ENCODE results near the gene EIF5B. TPM values are rescaled to one million over a fixed set of nuclear protein-coding genes. Genes with fewer than 3 reads are reported as not detected.

The EIF5B gene
- total RNA-seq, 1 experiment from 2014 or later, result 78.7 TPM

DNA sequence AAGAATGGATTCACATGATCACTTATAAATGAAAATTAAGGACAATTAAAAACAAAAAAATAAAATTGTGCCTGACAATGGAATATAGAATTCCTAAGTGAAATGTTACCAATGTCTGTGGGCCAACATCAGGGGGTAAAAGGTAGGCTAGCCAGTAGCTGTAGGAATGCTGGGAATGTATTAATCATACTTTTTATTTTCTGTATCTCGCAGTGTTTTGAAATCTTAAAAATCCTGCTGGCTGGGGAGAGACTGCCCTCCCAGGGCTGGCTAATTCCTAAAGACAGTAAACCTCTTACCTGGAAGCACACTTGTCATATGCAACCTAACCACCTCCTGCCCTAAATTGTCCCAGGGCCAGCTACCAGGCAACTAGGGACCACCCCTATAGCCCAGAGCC lies 82.8 kb downstream of the EIF5B start:
- Histone ChIP-seq H3K27ac (ENCODE audit: low read depth, low read length, poor library complexity, severe bottlenecking) (no peak overlapping the region), H3K9me3 (ENCODE audit: low read depth, low read length, poor library complexity, severe bottlenecking) (no peaks in the 10 kb centered on the region), H3K4me1 (ENCODE audit: insufficient read depth, low read length, poor library complexity, severe bottlenecking) (no peaks in the 10 kb centered on the region), H3K27me3 (replicated peaks; ENCODE audit: insufficient read depth, low read depth, low read length, poor library complexity) (no peaks in the 10 kb centered on the region), H3K4me3 (ENCODE audit: low read depth, low read length, poor library complexity, severe bottlenecking) (no peak overlapping the region), H3K36me3 (ENCODE audit: insufficient read depth, low read length, poor library complexity, severe bottlenecking) (peaks cover 29% of the 10 kb centered on the region)
- TF ChIP-seq, protein P1, sequence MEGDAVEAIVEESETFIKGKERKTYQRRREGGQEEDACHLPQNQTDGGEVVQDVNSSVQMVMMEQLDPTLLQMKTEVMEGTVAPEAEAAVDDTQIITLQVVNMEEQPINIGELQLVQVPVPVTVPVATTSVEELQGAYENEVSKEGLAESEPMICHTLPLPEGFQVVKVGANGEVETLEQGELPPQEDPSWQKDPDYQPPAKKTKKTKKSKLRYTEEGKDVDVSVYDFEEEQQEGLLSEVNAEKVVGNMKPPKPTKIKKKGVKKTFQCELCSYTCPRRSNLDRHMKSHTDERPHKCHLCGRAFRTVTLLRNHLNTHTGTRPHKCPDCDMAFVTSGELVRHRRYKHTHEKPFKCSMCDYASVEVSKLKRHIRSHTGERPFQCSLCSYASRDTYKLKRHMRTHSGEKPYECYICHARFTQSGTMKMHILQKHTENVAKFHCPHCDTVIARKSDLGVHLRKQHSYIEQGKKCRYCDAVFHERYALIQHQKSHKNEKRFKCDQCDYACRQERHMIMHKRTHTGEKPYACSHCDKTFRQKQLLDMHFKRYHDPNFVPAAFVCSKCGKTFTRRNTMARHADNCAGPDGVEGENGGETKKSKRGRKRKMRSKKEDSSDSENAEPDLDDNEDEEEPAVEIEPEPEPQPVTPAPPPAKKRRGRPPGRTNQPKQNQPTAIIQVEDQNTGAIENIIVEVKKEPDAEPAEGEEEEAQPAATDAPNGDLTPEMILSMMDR (conservative IDR thresholded peaks at IDR 0.05; ENCODE audit: low read depth, low read length), result no peak
- TF ChIP-seq EZH2 (IDR thresholded peaks at IDR 0.05; ENCODE audit: borderline replicate concordance, low read depth, low read length, poor library complexity, severe bottlenecking), result no peak
- intact Hi-C loops (cut with micrococcal nuclease; ENCODE audit: unreplicated experiment), result no loop called here
- no TSS peak for BruUV-seq (replicated peaks)
- POLR2A ChIA-PET (ENCODE audit: low non-redundant PET), result no interaction called here
- DNase-seq (ENCODE audit: low spot score), result no peak
- CTCF ChIA-PET, result no interaction called here

DNA sequence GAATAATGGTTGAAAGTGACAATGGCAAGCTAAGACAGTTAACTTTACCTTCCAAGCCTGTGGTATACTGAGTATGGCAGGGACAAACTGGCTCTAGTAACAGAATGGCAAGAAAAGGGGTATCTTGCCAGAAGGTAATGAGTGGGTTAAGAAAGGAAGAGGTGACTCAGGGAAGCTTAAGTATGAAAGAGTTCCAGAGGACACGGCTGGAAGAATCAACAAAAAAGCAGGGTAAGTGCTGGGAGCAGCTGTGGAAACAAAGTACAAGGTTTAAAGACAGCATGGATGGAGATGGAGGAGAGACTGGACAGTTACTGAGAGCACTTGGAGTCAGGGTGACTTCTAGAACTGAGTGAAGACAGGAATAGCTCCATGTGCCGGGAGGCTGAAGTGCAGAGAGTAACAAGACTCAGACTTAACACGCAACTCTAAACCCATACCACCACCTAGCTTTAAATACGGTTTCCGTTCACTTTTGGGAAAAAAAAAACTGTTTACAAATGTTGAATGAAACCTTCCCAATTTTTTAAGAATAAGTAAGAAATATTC lies 83.6 kb downstream of the EIF5B start:
- intact Hi-C loops (cut with micrococcal nuclease; ENCODE audit: unreplicated experiment), result no loop called here
- Histone ChIP-seq H3K4me1 (ENCODE audit: insufficient read depth, low read length, poor library complexity, severe bottlenecking) (no peaks in the 10 kb centered on the region), H3K9me3 (ENCODE audit: low read depth, low read length, poor library complexity, severe bottlenecking) (no peaks in the 10 kb centered on the region), H3K4me3 (ENCODE audit: low read depth, low read length, poor library complexity, severe bottlenecking) (no peak overlapping the region), H3K27me3 (replicated peaks; ENCODE audit: insufficient read depth, low read depth, low read length, poor library complexity) (no peaks in the 10 kb centered on the region), H3K36me3 (ENCODE audit: insufficient read depth, low read length, poor library complexity, severe bottlenecking) (peaks cover 29% of the 10 kb centered on the region), H3K27ac (ENCODE audit: low read depth, low read length, poor library complexity, severe bottlenecking) (no peak overlapping the region)
- BruUV-seq (replicated peaks), result no TSS peak
- DNase-seq (ENCODE audit: low spot score), result no peak
- no peak for TF ChIP-seq EZH2 (IDR thresholded peaks at IDR 0.05; ENCODE audit: borderline replicate concordance, low read depth, low read length, poor library complexity, severe bottlenecking)
- TF ChIP-seq, protein P1 (conservative IDR thresholded peaks at IDR 0.05; ENCODE audit: low read depth, low read length), result no peak
- CTCF ChIA-PET, result no interaction called here
- POLR2A ChIA-PET (ENCODE audit: low non-redundant PET), result no interaction called here

DNA sequence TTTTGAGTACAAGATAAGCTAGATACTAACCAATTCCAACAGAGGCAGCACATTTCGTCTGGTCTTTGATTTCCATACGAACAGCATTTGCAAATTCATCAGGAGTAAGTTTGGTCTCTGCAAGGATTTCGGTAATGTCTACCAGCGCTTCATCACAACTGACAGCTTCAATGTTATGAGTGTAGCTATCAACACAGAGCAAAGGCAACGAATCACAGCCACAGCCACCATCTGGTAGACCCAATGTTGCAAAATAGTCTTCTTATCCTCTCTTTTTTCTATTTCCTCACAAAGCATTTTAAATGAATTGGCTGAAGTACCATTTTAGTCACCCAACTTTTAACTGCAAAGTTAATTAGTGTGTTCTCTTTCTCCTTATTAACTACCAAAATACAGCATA lies 84.3 kb downstream of the EIF5B start:
- intact Hi-C loops (cut with micrococcal nuclease; ENCODE audit: unreplicated experiment), result no loop called here
- BruUV-seq (replicated peaks), result no TSS peak
- TF ChIP-seq, protein P1 (conservative IDR thresholded peaks at IDR 0.05; ENCODE audit: low read depth, low read length), result no peak
- TF ChIP-seq EZH2 (IDR thresholded peaks at IDR 0.05; ENCODE audit: borderline replicate concordance, low read depth, low read length, poor library complexity, severe bottlenecking), result no peak
- no peak for DNase-seq (ENCODE audit: low spot score)
- Histone ChIP-seq H3K27me3 (replicated peaks; ENCODE audit: insufficient read depth, low read depth, low read length, poor library complexity) (no peaks in the 10 kb centered on the region), H3K4me1 (ENCODE audit: insufficient read depth, low read length, poor library complexity, severe bottlenecking) (no peaks in the 10 kb centered on the region), H3K36me3 (ENCODE audit: insufficient read depth, low read length, poor library complexity, severe bottlenecking) (peaks cover 29% of the 10 kb centered on the region), H3K27ac (ENCODE audit: low read depth, low read length, poor library complexity, severe bottlenecking) (no peak overlapping the region), H3K9me3 (ENCODE audit: low read depth, low read length, poor library complexity, severe bottlenecking) (no peaks in the 10 kb centered on the region), H3K4me3 (ENCODE audit: low read depth, low read length, poor library complexity, severe bottlenecking) (no peak overlapping the region)
- CTCF ChIA-PET, result no interaction called here
- POLR2A ChIA-PET (ENCODE audit: low non-redundant PET), result no interaction called here
